Keratinocyte (primary cell): ENCODE results near the gene ADAM19.

Source experiments
- EZH2 ChIP-seq: IDR thresholded peaks from one replicate; pipeline ENCODE4 v1.6.1; 2012; ENCODE audit warnings: inconsistent platforms, mild to moderate bottlenecking, low read length, moderate library complexity
- TF ChIP-seq, protein P1 (sequence below), 3 experiments: IDR thresholded peaks in 1 of 3; conservative IDR thresholded peaks in 1 of 3; optimal IDR thresholded peaks in 1 of 3; 2 replicates in 2 of 3; 3 replicates in 1 of 3; pipeline versions ENCODE3 to v1.5.1; 2011; ENCODE audit warnings: low read length in 3 of 3, mild to moderate bottlenecking in 3 of 3, moderate library complexity in 2 of 3, control low read depth in 1 of 3, inconsistent platforms in 1 of 3; ENCODE audit not compliant: insufficient read depth in 2 of 3; ENCODE audit errors: extremely low read depth in 1 of 3

DNA sequence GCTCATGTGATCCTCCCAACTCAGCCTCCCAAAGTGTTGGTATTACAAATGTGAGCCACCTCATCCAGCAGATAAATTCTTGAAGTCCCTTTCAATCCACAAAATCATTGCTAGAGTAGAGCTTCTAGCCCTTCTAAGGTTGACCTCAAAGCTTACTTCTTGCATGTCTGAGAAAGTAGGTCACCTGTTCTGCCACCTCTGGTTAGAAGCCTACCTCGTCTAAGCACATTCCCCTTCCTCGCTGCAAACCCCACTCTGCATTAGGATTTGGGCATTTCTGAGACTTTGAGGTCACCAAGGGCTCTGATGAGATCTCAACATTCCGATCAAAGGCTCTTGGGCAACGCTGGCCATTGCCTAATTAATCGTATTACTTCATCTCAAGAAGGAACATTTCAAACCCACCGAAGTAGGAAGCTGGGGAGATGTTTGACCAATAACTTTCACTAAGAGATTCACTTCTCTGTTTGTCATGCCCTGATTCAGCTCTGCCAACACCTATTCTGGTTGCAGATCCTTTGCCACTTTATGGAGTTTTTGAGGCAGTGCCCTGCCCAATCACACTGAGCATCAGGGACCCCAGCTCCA lies 8.6 kb downstream of the ADAM19 start:
- TF ChIP-seq, protein P1, sequence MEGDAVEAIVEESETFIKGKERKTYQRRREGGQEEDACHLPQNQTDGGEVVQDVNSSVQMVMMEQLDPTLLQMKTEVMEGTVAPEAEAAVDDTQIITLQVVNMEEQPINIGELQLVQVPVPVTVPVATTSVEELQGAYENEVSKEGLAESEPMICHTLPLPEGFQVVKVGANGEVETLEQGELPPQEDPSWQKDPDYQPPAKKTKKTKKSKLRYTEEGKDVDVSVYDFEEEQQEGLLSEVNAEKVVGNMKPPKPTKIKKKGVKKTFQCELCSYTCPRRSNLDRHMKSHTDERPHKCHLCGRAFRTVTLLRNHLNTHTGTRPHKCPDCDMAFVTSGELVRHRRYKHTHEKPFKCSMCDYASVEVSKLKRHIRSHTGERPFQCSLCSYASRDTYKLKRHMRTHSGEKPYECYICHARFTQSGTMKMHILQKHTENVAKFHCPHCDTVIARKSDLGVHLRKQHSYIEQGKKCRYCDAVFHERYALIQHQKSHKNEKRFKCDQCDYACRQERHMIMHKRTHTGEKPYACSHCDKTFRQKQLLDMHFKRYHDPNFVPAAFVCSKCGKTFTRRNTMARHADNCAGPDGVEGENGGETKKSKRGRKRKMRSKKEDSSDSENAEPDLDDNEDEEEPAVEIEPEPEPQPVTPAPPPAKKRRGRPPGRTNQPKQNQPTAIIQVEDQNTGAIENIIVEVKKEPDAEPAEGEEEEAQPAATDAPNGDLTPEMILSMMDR (optimal IDR thresholded peaks at IDR 0.05 in 1 of 3, IDR thresholded peaks at IDR 0.05 in 1 of 3, conservative IDR thresholded peaks at IDR 0.05 in 1 of 3; ENCODE audit: extremely low read depth in 1 of 3, insufficient read depth in 2 of 3, low read length in 3 of 3) = no peak
- TF ChIP-seq EZH2 = no peak
